K562 (cell line): ENCODE results near the gene SLC22A12. TPM values are rescaled to one million over a fixed set of nuclear protein-coding genes. Genes with fewer than 3 reads are reported as not detected.

Source experiments
- CAMTA2 ChIP-seq: fragments of 250-450 bp; sonication (Bioruptor Pico); conservative IDR thresholded peaks from 2 replicates; pipeline ENCODE4 v1.5.1; 2022
- CBFA2T2 ChIP-seq: fragments of 450-650 bp; conservative IDR thresholded peaks from 2 replicates; pipeline ENCODE4 v1.6.1; 2017; ENCODE audit warnings: mild to moderate bottlenecking
- FOS ChIP-seq: IDR thresholded peaks from 3 replicates; pipeline ENCODE4 v1.6.1; 2011; ENCODE audit not compliant: insufficient read length; ENCODE audit errors: extremely low read depth
- HIVEP1 ChIP-seq: fragments of 250-450 bp; sonication (Bioruptor Pico); IDR thresholded peaks from 2 replicates; pipeline ENCODE4 v1.4.0; 2020; ENCODE audit warnings: mild to moderate bottlenecking
- L3MBTL2 ChIP-seq: fragments of 450-650 bp; IDR thresholded peaks from 2 replicates; pipeline ENCODE4 v1.6.1; 2016; ENCODE audit warnings: mild to moderate bottlenecking, moderate library complexity
- RERE ChIP-seq: sonication (generic); formaldehyde crosslinking; IDR thresholded peaks from 2 replicates; pipeline ENCODE4 v1.8.0; 2023; ENCODE audit warnings: missing genetic modification reagents, mild to moderate bottlenecking, borderline replicate concordance
- XRCC4 ChIP-seq: IDR thresholded peaks from one replicate; pipeline ENCODE4 v1.6.1; 2011; ENCODE audit not compliant: insufficient read depth, insufficient read length; ENCODE audit errors: extremely low read depth
- polyA plus RNA-seq, 8 experiments: library from polyadenylated mRNA; depleted of rRNA in 4 of 8; stranded (reverse) in 5 of 8; unstranded in 3 of 8; fragments of >200 nt; fragmentation: Nextera tagmentation in 2 of 8; fragmentation: Illumina TruSeq in 1 of 8; extraction: Ambion mirVana in 2 of 8; extraction: Trizol in 1 of 8; gene quantifications; 2 replicates each; pipeline versions ENCODE4 v1.2.1 to v1.2.3, GENCODE V29; 2011 to 2014; ENCODE audit warnings: inconsistent platforms in 1 of 8, missing spikeins in 1 of 8
- total RNA-seq, 7 experiments: library from RNA; depleted of rRNA in 6 of 7; stranded (reverse); fragments of >200 nt in 6 of 7; fragmentation: Illumina TruSeq in 2 of 7; extraction: Trizol in 2 of 7; gene quantifications; 2 replicates each; pipeline versions ENCODE4 v1.2.1 to v1.2.3, GENCODE V29; 2011 to 2021; ENCODE audit warnings: low replicate concordance in 1 of 7

The SLC22A12 gene
- total and polyA plus RNA-seq, 9 of the 15 experiments (the other 6 are each of a cell fraction or from before 2014, with no cell fraction given), result not detected

GRCh38 chr11:64583296-64584262 is 7.4 kb upstream of the SLC22A12 start (continued):
- no peak for TF ChIP-seq RERE (CRISPR knock-in tag)
- TF ChIP-seq CBFA2T2, result no peak
- no peak for TF ChIP-seq CAMTA2
- TF ChIP-seq XRCC4, result no peak
- TF ChIP-seq HIVEP1 (CRISPR knock-in tag), result no peak
- TF ChIP-seq FOS, result no peak
- peak; percentile 19; the same call in 1 of the 2 replicates for TF ChIP-seq L3MBTL2
- TF ChIP-seq, all 486 proteins: peak for 12
